Naive thymus-derived CD4-positive, alpha-beta T cell (primary cell): ENCODE results near the gene KCNN3. TPM values are rescaled to one million over a fixed set of nuclear protein-coding genes. Genes with fewer than 3 reads are reported as not detected.

Experiments used
- ATAC-seq: fragments of 150-1000 bp; cut with Tn5 transposase; 2 replicates; pipeline ENCODE4 v1.10.0; 2021; ENCODE audit warnings: mild to moderate bottlenecking, moderate library complexity
- CTCF ChIA-PET: fragments of 350-600 bp; sonication (Branson Sonifier 250); formaldehyde crosslinking; loops from one replicate; lab custom pipeline; 2021; ENCODE audit warnings: antibody characterized with exemption; lab: Charles Lee
- POLR2A ChIA-PET: fragments of 350-600 bp; sonication (Branson Sonifier 250); formaldehyde crosslinking; loops from one replicate; lab custom pipeline; 2021; ENCODE audit warnings: antibody characterized with exemption, inconsistent platforms; lab: Charles Lee
- DNase-seq, 9 donors: peaks; one replicate each; pipeline versions ENCODE4 v3.0.0 to v3.0.0-alpha.2; 2020 to 2022; ENCODE audit warnings: mixed read lengths in 1 of 9
- H3K27ac ChIP-seq: one replicate; pipeline ENCODE4 v1.7.0; 2013; ENCODE audit warnings: mild to moderate bottlenecking, low read depth, low read length, moderate library complexity
- H3K27me3 ChIP-seq, 2 donors: one replicate each; pipeline ENCODE4 v1.7.0; 2013; ENCODE audit warnings: low read length in 2 of 2, mild to moderate bottlenecking in 2 of 2, moderate library complexity in 2 of 2; ENCODE audit not compliant: control insufficient read depth in 2 of 2, insufficient read depth in 2 of 2
- H3K36me3 ChIP-seq, 3 experiments: 1 replicate in 2 of 3; 2 replicates in 1 of 3; pipeline ENCODE4 v1.7.0; 2013; ENCODE audit warnings: low read length in 3 of 3, mild to moderate bottlenecking in 3 of 3, moderate library complexity in 1 of 3; ENCODE audit not compliant: insufficient read depth in 3 of 3, control insufficient read depth in 2 of 3
- H3K4me1 ChIP-seq, 2 donors: one replicate each; pipeline ENCODE4 v1.7.0; 2013; ENCODE audit warnings: low read length in 2 of 2, mild to moderate bottlenecking in 2 of 2, moderate library complexity in 1 of 2; ENCODE audit not compliant: control insufficient read depth in 2 of 2, insufficient read depth in 2 of 2
- H3K4me3 ChIP-seq: 2 replicates; pipeline ENCODE4 v1.7.0; 2013; ENCODE audit warnings: mild to moderate bottlenecking, low read length
- H3K9me3 ChIP-seq, 3 experiments: 1 replicate in 2 of 3; 2 replicates in 1 of 3; pipeline ENCODE4 v1.7.0; 2013; ENCODE audit warnings: low read length in 3 of 3; ENCODE audit not compliant: control insufficient read depth in 2 of 3
- H3K27ac Mint-ChIP-seq, 9 donors: one replicate each; pipeline ENCODE4 v1.8.0; 2020 to 2022; ENCODE audit warnings: mixed read lengths in 9 of 9, mild to moderate bottlenecking in 8 of 9, moderate library complexity in 5 of 9, inconsistent platforms in 2 of 9
- H3K27me3 Mint-ChIP-seq, 5 donors: one replicate each; pipeline ENCODE4 v1.8.0; 2021 to 2022; ENCODE audit warnings: mixed read lengths in 5 of 5, mild to moderate bottlenecking in 1 of 5
- H3K36me3 Mint-ChIP-seq, 5 donors: one replicate each; pipeline ENCODE4 v1.8.0; 2020 to 2022; ENCODE audit warnings: mixed read lengths in 5 of 5, mild to moderate bottlenecking in 3 of 5, inconsistent platforms in 1 of 5
- H3K4me1 Mint-ChIP-seq, 7 donors: one replicate each; pipeline ENCODE4 v1.8.0; 2020 to 2022; ENCODE audit warnings: mixed read lengths in 7 of 7, mild to moderate bottlenecking in 3 of 7, inconsistent platforms in 1 of 7
- H3K4me3 Mint-ChIP-seq, 10 donors: one replicate each; pipeline ENCODE4 v1.8.0; 2020 to 2022; ENCODE audit warnings: mild to moderate bottlenecking in 10 of 10, mixed read lengths in 10 of 10, moderate library complexity in 6 of 10, inconsistent platforms in 2 of 10
- H3K9me3 Mint-ChIP-seq, 11 donors: one replicate each; pipeline ENCODE4 v1.8.0; 2020 to 2022; ENCODE audit warnings: mixed read lengths in 11 of 11, mild to moderate bottlenecking in 4 of 11, inconsistent platforms in 1 of 11, moderate library complexity in 1 of 11
- intact Hi-C, 2 donors: fragments of 100-400 bp; cut with micrococcal nuclease; formaldehyde crosslinking; loops; one replicate each; pipeline ENCODE4 v1.15.1; 2023
- polyA plus RNA-seq, 2 donors: library from polyadenylated mRNA; unstranded; fragments of 300-500 nt; fragmentation: Illumina TruSeq; gene quantifications; one replicate each; pipeline ENCODE4 v1.2.3, GENCODE V29; 2021
- total RNA-seq, 6 experiments: library from RNA in 5 of 6; stranded (reverse) in 5 of 6; gene quantifications; 1 replicate in 5 of 6; 2 replicates in 1 of 6; pipeline ENCODE4 v1.2.3 and lab custom pipeline; 2021 to 2026

The KCNN3 gene
- total and polyA plus RNA-seq, 7 experiments from 2014 or later, result 0.05 to 0.29 (median 0.15) TPM; not detected in 3

GRCh38 chr1:154809436-154810413, 60.4 kb downstream of the KCNN3 start:
- ChIA-PET CTCF (no interaction called here), POLR2A (interaction anchor here (0.5 kb wide), 1 partner anchor 146 kb away, joined by 4 read pairs; the partner anchor contains the start of gene PBXIP1)
- Mint-ChIP-seq H3K4me3 (no peak overlapping the region), H3K9me3 (peaks cover 0 to 1% (median 0%) of the 10 kb centered on the region in 11 donors), H3K27me3 (peaks cover 0 to 23% (median 9%) of the 10 kb centered on the region in 5 donors), H3K4me1 (peaks cover 0 to 12% (median 5%) of the 10 kb centered on the region in 7 donors), H3K36me3 (no peaks in the 10 kb centered on the region), H3K27ac (peak overlapping the region in 4 of 9 donors; percentile 1 to 78 (median 50))
- Histone ChIP-seq H3K36me3 (no peaks in the 10 kb centered on the region), H3K4me1 (no peaks in the 10 kb centered on the region), H3K27ac (no peak overlapping the region), H3K9me3 (no peaks in the 10 kb centered on the region), H3K27me3 (peaks cover 0 to 2% of the 10 kb centered on the region in 2 donors), H3K4me3 (no peak overlapping the region)
- DNase-seq (no peak), ATAC-seq (peak; percentile 51)
- intact Hi-C loops, result loop anchor here in 1 of 2 donors (1.0 kb wide), 1 partner anchor 18 kb away; no protein-coding TSS in a partner anchor

- POLR2A ChIA-PET, result no interaction called here
- H3K27me3 Mint-ChIP-seq, result peaks cover 0 to 31% (median 9%) of the 10 kb centered on the region in 5 donors
Measured at GRCh38 chr1:154808909-154809262, 61.2 kb downstream of the KCNN3 start.

GRCh38 chr1:154808261-154808908, 61.7 kb downstream of the KCNN3 start:
- Histone ChIP-seq H3K27ac (no peak overlapping the region), H3K36me3 (no peaks in the 10 kb centered on the region), H3K9me3 (no peaks in the 10 kb centered on the region), H3K4me1 (no peaks in the 10 kb centered on the region), H3K27me3 (peaks cover 0 to 4% of the 10 kb centered on the region in 2 donors), H3K4me3 (no peak overlapping the region)
- H3K27ac Mint-ChIP-seq, result peak overlapping the region in 1 of 9 donors; percentile 32
- H3K4me1 Mint-ChIP-seq, result peaks cover 0 to 12% (median 5%) of the 10 kb centered on the region in 7 donors
- peaks cover 0 to 35% (median 9%) of the 10 kb centered on the region in 5 donors for H3K27me3 Mint-ChIP-seq
- intact Hi-C loops, result no loop called here
- ATAC-seq (no peak), DNase-seq (no peak)
- H3K36me3 Mint-ChIP-seq, result no peaks in the 10 kb centered on the region
- peaks cover 0 to 1% (median 0%) of the 10 kb centered on the region in 11 donors for H3K9me3 Mint-ChIP-seq
- POLR2A ChIA-PET, result no interaction called here
- CTCF ChIA-PET, result no interaction called here
- no peak overlapping the region for H3K4me3 Mint-ChIP-seq

More at GRCh38 chr1:154808909-154809262, 61.2 kb downstream of the KCNN3 start:
- Histone ChIP-seq H3K27me3 (peaks cover 0 to 4% of the 10 kb centered on the region in 2 donors), H3K9me3 (no peaks in the 10 kb centered on the region), H3K27ac (no peak overlapping the region), H3K36me3 (no peaks in the 10 kb centered on the region), H3K4me1 (no peaks in the 10 kb centered on the region), H3K4me3 (no peak overlapping the region)
- H3K4me1 Mint-ChIP-seq, result peaks cover 0 to 12% (median 5%) of the 10 kb centered on the region in 7 donors
- CTCF ChIA-PET, result no interaction called here
- intact Hi-C loops, result no loop called here
- no peak overlapping the region for H3K4me3 Mint-ChIP-seq
- H3K36me3 Mint-ChIP-seq, result no peaks in the 10 kb centered on the region
- peaks cover 0 to 1% (median 0%) of the 10 kb centered on the region in 11 donors for H3K9me3 Mint-ChIP-seq
- H3K27ac Mint-ChIP-seq, result no peak overlapping the region
- no peak for ATAC-seq
- DNase-seq, result no peak

- H3K27ac ChIP-seq, result no peak overlapping the region
- H3K4me1 ChIP-seq, result no peaks in the 10 kb centered on the region
- H3K9me3 ChIP-seq, result no peaks in the 10 kb centered on the region
- ATAC-seq (no peak), DNase-seq (no peak)
- POLR2A ChIA-PET, result interaction anchor here (1.5 kb wide), 1 partner anchor 23 kb away, joined by 3 read pairs; no protein-coding TSS in a partner anchor
- H3K4me1 Mint-ChIP-seq, result peaks cover 0 to 12% (median 5%) of the 10 kb centered on the region in 7 donors
- H3K27ac Mint-ChIP-seq, result no peak overlapping the region
- H3K27me3 ChIP-seq, result peaks cover 0 to 4% of the 10 kb centered on the region in 2 donors
- H3K4me3 ChIP-seq, result no peak overlapping the region
- peaks cover 0 to 1% (median 0%) of the 10 kb centered on the region in 11 donors for H3K9me3 Mint-ChIP-seq
- H3K36me3 Mint-ChIP-seq, result no peaks in the 10 kb centered on the region
- no peaks in the 10 kb centered on the region for H3K36me3 ChIP-seq
- no peak overlapping the region for H3K4me3 Mint-ChIP-seq
- CTCF ChIA-PET, result no interaction called here
- intact Hi-C loops, result no loop called here
- H3K27me3 Mint-ChIP-seq, result peaks cover 0 to 36% (median 9%) of the 10 kb centered on the region in 5 donors
Measured at GRCh38 chr1:154807048-154807591, 63.0 kb downstream of the KCNN3 start.

- Histone ChIP-seq H3K27ac (no peak overlapping the region), H3K36me3 (no peaks in the 10 kb centered on the region), H3K27me3 (peaks cover 0 to 4% of the 10 kb centered on the region in 2 donors), H3K4me3 (no peak overlapping the region), H3K9me3 (no peaks in the 10 kb centered on the region), H3K4me1 (no peaks in the 10 kb centered on the region)
- POLR2A ChIA-PET, result interaction anchor here (1.1 to 1.5 kb wide), 2 partner anchors 14 to 22 kb away, joined by 3 read pairs; no protein-coding TSS in a partner anchor
- Mint-ChIP-seq H3K9me3 (peaks cover 0 to 1% (median 0%) of the 10 kb centered on the region in 11 donors), H3K36me3 (no peaks in the 10 kb centered on the region), H3K27me3 (peaks cover 0 to 38% (median 9%) of the 10 kb centered on the region in 5 donors), H3K4me3 (no peak overlapping the region), H3K27ac (no peak overlapping the region), H3K4me1 (peaks cover 0 to 12% (median 5%) of the 10 kb centered on the region in 7 donors)
- DNase-seq (no peak), ATAC-seq (no peak)
- CTCF ChIA-PET, result interaction anchor here (0.6 kb wide), 1 partner anchor 92 kb away, joined by 3 read pairs; no protein-coding TSS in a partner anchor
- intact Hi-C loops, result no loop called here
Measured at GRCh38 chr1:154806333-154806732, 63.7 kb downstream of the KCNN3 start.
